ENCODE measurements around the gene ZNF865.
A peak's percentile ranks its signal among the peaks of the same experiment; 100 is the strongest.

The ZNF865 gene

DNA sequence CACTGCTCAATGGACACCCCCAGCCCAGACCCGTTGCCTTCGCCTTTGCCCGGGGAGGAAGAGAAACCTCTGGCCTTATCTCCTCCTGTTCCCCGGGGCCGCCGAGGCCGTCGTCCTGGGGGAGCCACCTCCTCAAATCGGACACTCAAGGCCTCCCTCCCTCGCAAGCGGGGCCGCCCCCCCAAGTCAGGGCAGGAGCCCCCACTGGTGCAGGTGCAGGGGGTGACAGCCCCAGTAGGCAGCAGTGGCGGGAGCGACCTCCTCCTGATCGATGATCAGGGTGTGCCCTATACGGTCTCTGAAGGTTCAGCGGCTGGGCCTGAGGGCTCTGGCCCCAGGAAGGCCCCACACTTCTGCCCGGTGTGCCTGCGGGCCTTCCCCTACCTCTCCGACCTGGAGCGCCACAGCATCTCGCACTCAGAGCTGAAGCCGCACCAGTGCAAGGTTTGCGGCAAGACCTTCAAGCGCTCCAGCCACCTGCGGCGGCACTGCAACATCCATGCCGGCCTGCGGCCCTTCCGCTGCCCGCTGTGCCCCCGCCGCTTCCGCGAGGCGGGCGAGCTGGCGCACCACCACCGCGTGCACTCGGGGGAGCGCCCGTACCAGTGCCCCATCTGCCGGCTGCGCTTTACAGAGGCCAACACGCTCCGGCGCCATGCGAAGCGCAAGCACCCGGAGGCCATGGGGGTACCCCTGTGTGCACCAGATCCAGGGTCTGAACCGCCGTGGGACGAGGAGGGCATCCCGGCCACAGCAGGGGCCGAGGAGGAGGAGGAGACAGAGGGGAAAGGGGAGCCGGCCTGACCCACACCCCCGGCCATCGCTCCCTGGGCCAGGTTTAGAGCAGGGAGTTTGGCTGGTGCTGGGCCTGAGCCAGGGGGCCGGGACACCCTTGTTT, 3.1 kb upstream of the ZNF865 start:
- no peaks in the 10 kb centered on the region for H3K9me3 Mint-ChIP-seq
- H3K27ac Mint-ChIP-seq (ENCODE audit: low read depth): no peak overlapping the region
- H3K4me1 Mint-ChIP-seq: peaks cover 53% of the 10 kb centered on the region
- no peak for DNase-seq (ENCODE audit: low spot score in 2 of 2)
- peaks cover 14% of the 10 kb centered on the region for H3K36me3 Mint-ChIP-seq (ENCODE audit: insufficient read depth)
- no peaks in the 10 kb centered on the region for H3K27me3 Mint-ChIP-seq
- no peak for ATAC-seq (replicated peaks; ENCODE audit: extremely low read depth, poor library complexity, severe bottlenecking)
- H3K4me3 Mint-ChIP-seq: peak overlapping the region; percentile 94

DNA sequence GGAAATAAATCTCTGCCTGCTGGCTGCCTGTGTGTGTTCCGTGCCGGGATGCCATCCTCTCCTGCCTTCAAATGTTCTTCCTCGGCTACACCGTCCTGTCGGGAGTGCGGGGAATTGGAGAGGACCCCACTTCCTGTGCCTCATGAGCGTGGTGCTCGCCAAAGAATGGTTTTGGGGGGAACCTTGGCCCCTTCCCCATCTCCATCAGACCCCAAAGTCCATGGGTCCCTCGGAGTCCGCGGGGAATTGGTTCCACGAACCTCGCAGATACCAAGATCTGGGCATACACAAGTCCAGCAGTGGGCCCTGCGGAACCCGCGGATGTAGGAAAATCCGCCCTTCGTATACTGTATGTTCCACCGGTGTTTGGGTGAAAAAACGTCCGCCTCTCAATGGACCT, 2.3 kb upstream of the ZNF865 start:
- H3K36me3 Mint-ChIP-seq (ENCODE audit: insufficient read depth): peaks cover 14% of the 10 kb centered on the region
- H3K4me1 Mint-ChIP-seq: peaks cover 61% of the 10 kb centered on the region
- no peak overlapping the region for H3K27ac Mint-ChIP-seq (ENCODE audit: low read depth)
- DNase-seq (ENCODE audit: low spot score in 2 of 2): no peak
- H3K27me3 Mint-ChIP-seq: no peaks in the 10 kb centered on the region
- peak overlapping the region; percentile 89 for H3K4me3 Mint-ChIP-seq
- ATAC-seq (replicated peaks; ENCODE audit: extremely low read depth, poor library complexity, severe bottlenecking): no peak
- H3K9me3 Mint-ChIP-seq: no peaks in the 10 kb centered on the region

DNA sequence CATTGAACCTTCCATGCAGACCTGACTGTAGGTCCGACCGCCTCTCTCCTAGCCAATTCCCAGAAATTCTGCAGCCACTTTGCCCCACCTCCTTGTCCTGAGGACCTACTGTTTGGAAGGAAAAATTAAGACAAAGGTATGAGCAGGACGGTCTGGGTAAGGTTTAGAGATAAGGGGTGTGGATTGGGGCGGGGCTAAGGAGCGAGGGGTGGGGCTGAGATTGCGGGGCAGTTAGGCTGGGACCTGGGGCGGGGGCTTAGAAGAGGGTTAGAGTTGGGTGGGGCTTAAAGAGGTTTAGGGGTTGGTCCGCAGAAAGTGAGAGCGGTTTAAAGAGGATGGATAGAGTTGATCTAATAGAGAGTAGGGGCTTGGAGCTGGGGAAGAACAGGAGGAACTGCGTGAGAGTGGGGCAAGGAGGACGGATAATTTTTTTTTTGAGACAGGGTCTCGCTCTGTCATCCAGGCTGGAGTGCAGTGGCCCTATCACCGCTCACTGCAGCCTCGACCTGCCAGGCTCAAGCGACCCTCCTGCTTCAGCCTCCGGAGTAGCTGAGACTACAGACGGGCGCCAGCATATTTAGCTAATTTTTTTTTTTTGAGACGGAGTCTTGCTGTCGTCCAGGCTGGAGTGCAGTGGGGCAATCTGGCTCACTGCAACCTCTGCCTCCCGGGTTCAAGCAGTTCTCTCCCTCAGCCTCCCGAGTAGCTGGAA, 1.7 kb upstream of the ZNF865 start:
- H3K4me3 Mint-ChIP-seq: peak overlapping the region; percentile 89
- DNase-seq (ENCODE audit: low spot score in 2 of 2) (no peak), ATAC-seq (replicated peaks; ENCODE audit: extremely low read depth, poor library complexity, severe bottlenecking) (no peak)
- no peaks in the 10 kb centered on the region for H3K27me3 Mint-ChIP-seq
- H3K36me3 Mint-ChIP-seq (ENCODE audit: insufficient read depth): peaks cover 14% of the 10 kb centered on the region
- H3K27ac Mint-ChIP-seq (ENCODE audit: low read depth): no peak overlapping the region
- peaks cover 58% of the 10 kb centered on the region for H3K4me1 Mint-ChIP-seq
- no peaks in the 10 kb centered on the region for H3K9me3 Mint-ChIP-seq

GRCh38 chr19:55605207-55605636, 225 bp upstream of the ZNF865 start:
- peaks cover 54% of the 10 kb centered on the region for H3K4me1 Mint-ChIP-seq
- no peaks in the 10 kb centered on the region for H3K9me3 Mint-ChIP-seq
- no peaks in the 10 kb centered on the region for H3K27me3 Mint-ChIP-seq
- peak overlapping the region; percentile 89 for H3K4me3 Mint-ChIP-seq
- peak; percentile 92 to 94 for DNase-seq (ENCODE audit: low spot score in 2 of 2)
- peak; percentile 75 for ATAC-seq (replicated peaks; ENCODE audit: extremely low read depth, poor library complexity, severe bottlenecking)
- peaks cover 11% of the 10 kb centered on the region for H3K36me3 Mint-ChIP-seq (ENCODE audit: insufficient read depth)
- H3K27ac Mint-ChIP-seq (ENCODE audit: low read depth): peak overlapping the region; percentile 95

DNA sequence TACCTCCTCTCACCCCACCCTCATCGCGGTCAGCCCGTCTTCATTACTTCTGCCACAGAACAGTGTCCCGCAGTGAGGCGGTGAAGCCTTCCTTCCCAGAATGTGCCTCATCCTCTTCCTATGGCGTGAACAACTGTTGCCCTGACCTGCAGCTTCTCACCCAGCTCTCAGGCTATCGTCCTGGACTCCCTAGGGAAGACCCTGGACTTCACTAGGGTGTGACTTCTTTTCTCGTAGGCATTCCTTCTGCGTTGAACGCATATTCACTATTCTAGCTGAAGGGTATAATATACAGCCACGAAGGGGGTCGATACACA, 982 bp downstream of the ZNF865 start:
- no peak for DNase-seq (ENCODE audit: low spot score in 2 of 2)
- Mint-ChIP-seq H3K27me3 (no peaks in the 10 kb centered on the region), H3K27ac (ENCODE audit: low read depth) (peak overlapping the region; percentile 95), H3K4me1 (peaks cover 58% of the 10 kb centered on the region), H3K36me3 (ENCODE audit: insufficient read depth) (peaks cover 11% of the 10 kb centered on the region), H3K4me3 (peak overlapping the region; percentile 89), H3K9me3 (no peaks in the 10 kb centered on the region)
- ATAC-seq (replicated peaks; ENCODE audit: extremely low read depth, poor library complexity, severe bottlenecking): no peak

GRCh38 chr19:55606817-55607216, 1.4 kb downstream of the ZNF865 start:
- Mint-ChIP-seq H3K27me3 (no peaks in the 10 kb centered on the region), H3K4me1 (peaks cover 56% of the 10 kb centered on the region)
- no peak for ATAC-seq (replicated peaks; ENCODE audit: extremely low read depth, poor library complexity, severe bottlenecking)

DNA sequence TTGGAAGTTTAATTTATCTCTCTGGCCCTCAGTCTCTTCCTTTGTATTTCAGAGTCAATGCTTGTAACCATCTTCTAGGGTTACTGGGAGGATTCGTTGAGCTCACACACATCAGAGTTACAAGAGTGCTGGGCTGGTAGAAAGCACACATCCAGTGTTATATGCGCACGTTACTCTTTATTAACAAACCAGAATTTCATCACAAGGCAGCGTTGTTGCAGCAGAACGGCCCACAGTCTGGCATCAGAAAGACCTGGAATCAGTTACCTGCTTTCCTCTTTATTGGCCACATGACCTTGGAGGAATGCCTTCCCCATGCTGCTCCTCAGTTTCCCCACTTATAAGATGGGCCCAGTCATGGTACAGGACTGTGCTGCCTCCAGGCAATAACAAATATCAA, 3.9 kb downstream of the ZNF865 start:
- no peaks in the 10 kb centered on the region for H3K27me3 Mint-ChIP-seq
- DNase-seq (ENCODE audit: low spot score in 2 of 2) (no peak), ATAC-seq (replicated peaks; ENCODE audit: extremely low read depth, poor library complexity, severe bottlenecking) (no peak)
- peaks cover 58% of the 10 kb centered on the region for H3K4me1 Mint-ChIP-seq
- no peak overlapping the region for H3K4me3 Mint-ChIP-seq
- no peak overlapping the region for H3K27ac Mint-ChIP-seq (ENCODE audit: low read depth)
- peaks cover 14% of the 10 kb centered on the region for H3K36me3 Mint-ChIP-seq (ENCODE audit: insufficient read depth)
- H3K9me3 Mint-ChIP-seq: no peaks in the 10 kb centered on the region

More at GRCh38 chr19:55606817-55607216, 1.4 kb downstream of the ZNF865 start:
- peak overlapping the region; percentile 89 for H3K4me3 Mint-ChIP-seq
- DNase-seq (ENCODE audit: low spot score in 2 of 2): no peak
- H3K27ac Mint-ChIP-seq (ENCODE audit: low read depth): peak overlapping the region; percentile 95
- no peaks in the 10 kb centered on the region for H3K9me3 Mint-ChIP-seq
- H3K36me3 Mint-ChIP-seq (ENCODE audit: insufficient read depth): peaks cover 11% of the 10 kb centered on the region

GRCh38 chr19:55611300-55611982, 6.0 kb downstream of the ZNF865 start:
- Mint-ChIP-seq H3K27me3 (no peaks in the 10 kb centered on the region), H3K27ac (ENCODE audit: low read depth) (peak overlapping the region; percentile 45), H3K4me3 (no peak overlapping the region), H3K9me3 (no peaks in the 10 kb centered on the region), H3K4me1 (peaks cover 41% of the 10 kb centered on the region), H3K36me3 (ENCODE audit: insufficient read depth) (peaks cover 11% of the 10 kb centered on the region)
- ATAC-seq (replicated peaks; ENCODE audit: extremely low read depth, poor library complexity, severe bottlenecking) (no peak), DNase-seq (ENCODE audit: low spot score in 2 of 2) (no peak)

GRCh38 chr19:55611983-55612645, 6.7 kb downstream of the ZNF865 start:
- Mint-ChIP-seq H3K4me1 (peaks cover 34% of the 10 kb centered on the region), H3K4me3 (no peak overlapping the region), H3K9me3 (no peaks in the 10 kb centered on the region), H3K36me3 (ENCODE audit: insufficient read depth) (peaks cover 10% of the 10 kb centered on the region), H3K27me3 (no peaks in the 10 kb centered on the region), H3K27ac (ENCODE audit: low read depth) (peak overlapping the region; percentile 13)
- no peak for ATAC-seq (replicated peaks; ENCODE audit: extremely low read depth, poor library complexity, severe bottlenecking)
- DNase-seq (ENCODE audit: low spot score in 2 of 2): no peak

DNA sequence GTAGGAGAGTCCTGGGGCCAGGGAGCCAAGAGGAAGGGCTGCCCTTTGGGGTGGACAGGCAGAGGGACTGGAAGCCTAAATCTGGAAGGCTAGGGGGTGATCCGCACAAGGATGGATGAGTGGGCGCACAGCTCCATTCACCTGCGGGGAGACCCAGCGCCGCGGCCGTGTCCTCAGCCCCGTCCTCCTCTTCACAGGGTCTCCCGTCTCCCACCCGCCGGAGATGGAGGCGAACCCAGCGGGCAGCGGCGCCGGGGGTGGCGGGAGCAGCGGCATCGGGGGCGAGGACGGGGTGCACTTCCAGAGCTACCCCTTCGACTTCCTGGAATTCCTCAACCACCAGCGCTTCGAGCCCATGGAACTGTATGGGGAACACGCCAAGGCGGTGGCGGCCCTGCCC, 7.9 kb downstream of the ZNF865 start:
- no peaks in the 10 kb centered on the region for H3K9me3 Mint-ChIP-seq
- no peak overlapping the region for H3K4me3 Mint-ChIP-seq
- H3K36me3 Mint-ChIP-seq (ENCODE audit: insufficient read depth): peaks cover 9% of the 10 kb centered on the region
- peaks cover 22% of the 10 kb centered on the region for H3K4me1 Mint-ChIP-seq
- no peak for ATAC-seq (replicated peaks; ENCODE audit: extremely low read depth, poor library complexity, severe bottlenecking)
- no peak overlapping the region for H3K27ac Mint-ChIP-seq (ENCODE audit: low read depth)
- H3K27me3 Mint-ChIP-seq: no peaks in the 10 kb centered on the region
- no peak for DNase-seq (ENCODE audit: low spot score in 2 of 2)

DNA sequence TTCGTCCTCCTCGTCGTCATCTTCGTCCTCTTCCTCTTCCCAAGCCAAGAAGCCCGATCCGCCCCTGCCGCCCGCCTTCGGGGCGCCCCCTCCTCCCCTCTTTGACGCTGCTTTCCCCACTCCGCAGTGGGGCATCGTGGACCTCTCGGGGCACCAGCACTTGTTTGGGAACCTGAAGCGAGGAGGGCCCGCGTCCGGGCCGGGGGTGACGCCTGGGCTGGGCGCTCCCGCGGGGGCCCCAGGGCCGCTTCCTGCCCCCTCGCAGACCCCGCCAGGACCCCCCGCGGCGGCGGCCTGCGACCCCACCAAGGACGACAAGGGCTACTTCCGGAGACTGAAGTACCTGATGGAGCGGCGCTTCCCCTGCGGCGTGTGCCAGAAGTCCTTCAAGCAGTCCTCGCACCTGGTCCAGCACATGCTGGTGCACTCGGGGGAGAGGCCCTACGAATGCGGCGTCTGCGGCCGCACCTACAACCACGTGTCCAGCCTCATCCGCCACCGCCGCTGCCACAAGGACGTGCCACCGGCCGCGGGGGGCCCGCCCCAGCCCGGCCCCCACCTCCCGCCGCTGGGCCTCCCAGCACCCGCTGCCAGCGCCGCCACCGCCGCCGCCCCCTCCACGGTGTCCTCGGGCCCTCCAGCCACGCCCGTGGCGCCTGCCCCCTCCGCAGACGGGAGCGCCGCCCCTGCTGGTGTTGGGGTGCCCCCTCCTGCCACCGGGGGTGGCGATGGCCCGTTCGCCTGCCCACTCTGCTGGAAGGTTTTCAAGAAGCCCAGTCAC, 8.7 kb downstream of the ZNF865 start:
- peaks cover 9% of the 10 kb centered on the region for H3K36me3 Mint-ChIP-seq (ENCODE audit: insufficient read depth)
- no peak for DNase-seq (ENCODE audit: low spot score in 2 of 2)
- H3K27ac Mint-ChIP-seq (ENCODE audit: low read depth): no peak overlapping the region
- no peak for ATAC-seq (replicated peaks; ENCODE audit: extremely low read depth, poor library complexity, severe bottlenecking)
- no peaks in the 10 kb centered on the region for H3K27me3 Mint-ChIP-seq
- H3K9me3 Mint-ChIP-seq: no peaks in the 10 kb centered on the region
- H3K4me3 Mint-ChIP-seq: no peak overlapping the region
- H3K4me1 Mint-ChIP-seq: peaks cover 22% of the 10 kb centered on the region
